ENCODE data around the gene HIVEP2.

GRCh38 chr6:142897659-142898058 lies 47.3 kb downstream of the HIVEP2 start:
- TF ChIP-seq EZH2 (IDR thresholded peaks at IDR 0.05; ENCODE audit: low read length, missing control alignments) = no peak
- no peak for TF ChIP-seq CTCF (conservative IDR thresholded peaks at IDR 0.05 in 1 of 2, IDR thresholded peaks at IDR 0.05 in 1 of 2; ENCODE audit: low read depth in 1 of 2, low read length in 2 of 2)

Data from fibroblast of lung (primary cell).